GM12892 (cell line): ENCODE measurements around the gene CHKB.

Experiments used
- POLR2A ChIP-seq: IDR thresholded peaks from 2 replicates; pipeline ENCODE4 v1.6.1; 2011; ENCODE audit warnings: low read depth, low read length, control low read depth
- POLR2AphosphoS5 ChIP-seq: IDR thresholded peaks from 2 replicates; pipeline ENCODE4 v1.6.1; 2011; ENCODE audit warnings: low read depth, low read length, control low read depth
- TAF1 ChIP-seq: IDR thresholded peaks from 2 replicates; pipeline ENCODE4 v1.6.1; 2011; ENCODE audit warnings: low read depth, mild to moderate bottlenecking, control low read depth, low read length, borderline replicate concordance

DNA sequence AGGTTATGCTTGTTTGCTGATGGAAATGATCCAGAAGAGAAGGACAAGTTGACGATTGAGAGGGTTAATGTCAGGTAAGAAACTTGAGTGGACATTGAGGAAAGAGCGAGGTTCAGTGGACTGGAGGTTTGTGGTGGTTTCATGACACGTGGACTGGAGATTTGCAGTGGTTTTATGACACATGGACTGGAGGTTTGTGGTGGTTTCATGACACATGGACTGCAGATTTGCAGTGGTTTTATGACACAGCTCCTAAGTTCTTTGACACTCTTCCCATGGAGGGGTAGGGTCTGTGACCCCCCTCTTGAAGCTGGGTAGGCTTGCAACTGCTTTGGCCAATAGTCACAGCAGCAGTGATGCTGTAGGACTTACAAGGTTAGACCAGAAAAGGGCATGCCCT, 12.5 kb upstream of the CHKB start:
- TF ChIP-seq TAF1, result no peak
- TF ChIP-seq POLR2A, result no peak
- no peak for TF ChIP-seq POLR2AphosphoS5
